GM12864 (cell line): ENCODE measurements around the gene HOXB3.

Experiments used
- DNase-seq: peaks from one replicate; pipeline ENCODE4 v3.0.0-alpha.2; 2011; ENCODE audit warnings: low read depth
- H3K4me3 ChIP-seq: 2 replicates; pipeline ENCODE4 v1.5.1; 2011; ENCODE audit warnings: mild to moderate bottlenecking, low read depth, low read length, control low read depth
- CTCF ChIP-seq: IDR thresholded peaks from 2 replicates; pipeline ENCODE4 v1.5.1; 2011; ENCODE audit warnings: low read depth, mild to moderate bottlenecking, moderate library complexity, low read length, control low read depth, inconsistent platforms; ENCODE audit errors: missing control alignments

Gene HOXB3

GRCh38 chr17:48595278-48595999 lies 5.4 kb upstream of the HOXB3 start:
- DNase-seq = no peak
- no peak for TF ChIP-seq CTCF
- no peak overlapping the region for H3K4me3 ChIP-seq

- DNase-seq = no peak
- no peak for TF ChIP-seq CTCF
- H3K4me3 ChIP-seq = no peak overlapping the region
These were observed 4.7 kb upstream of the HOXB3 start for GRCh38 chr17:48594538-48595277.

- DNase-seq = no peak
- peak; percentile 99 for TF ChIP-seq CTCF
- peak overlapping the region; percentile 49 for H3K4me3 ChIP-seq
These were observed 3.9 kb upstream of the HOXB3 start for GRCh38 chr17:48593840-48594537.

- H3K4me3 ChIP-seq = peak within 1 kb of the TSS; percentile 49
- DNase-seq = no peak
- no peak for TF ChIP-seq CTCF
These were observed 3.2 kb upstream of the HOXB3 start, which contains the start of gene HOXB5 for GRCh38 chr17:48593126-48593829. HOXB5 (minus strand) TSS chr17:48593779; CDS start chr17:48593682, 97 bp downstream.

GRCh38 chr17:48592577-48592976 lies 2.5 kb upstream of the HOXB3 start:
- no peak for DNase-seq
- TF ChIP-seq CTCF = no peak
- no peak overlapping the region; the same call in 1 of the 2 replicates for H3K4me3 ChIP-seq

GRCh38 chr17:48592057-48592514 lies 2.0 kb upstream of the HOXB3 start:
- H3K4me3 ChIP-seq = no peak overlapping the region
- no peak for DNase-seq
- TF ChIP-seq CTCF = no peak
